Stomach (tissue), 9 donors: Measurements from ENCODE around the gene CADM2. TPM values are rescaled to one million over a fixed set of nuclear protein-coding genes. Genes with fewer than 3 reads are reported as not detected.

Source experiments
- DNase-seq, 2 donors: peaks; one replicate each; pipeline versions ENCODE4 v3.0.0 to v3.0.0-alpha.2; 2013 to 2019
- H3K27ac ChIP-seq, 5 donors: fragments of 200-600 bp in 4 of 5; sonication (generic) in 4 of 5; one replicate each; pipeline ENCODE4 v1.5.1; 2013 to 2019; ENCODE audit warnings: mild to moderate bottlenecking in 1 of 5, moderate library complexity in 1 of 5
- H3K27me3 ChIP-seq, 3 donors: fragments of 200-600 bp; sonication (generic); one replicate each; pipeline ENCODE4 v1.5.1; 2017 to 2019; ENCODE audit warnings: mixed run types in 1 of 3
- H3K36me3 ChIP-seq, 4 donors: fragments of 200-600 bp; sonication (generic); 1 replicate in 3 of 4; 2 replicates in 1 of 4; pipeline ENCODE4 v1.5.1; 2016 to 2019
- H3K4me1 ChIP-seq, 4 donors: fragments of 200-600 bp; sonication (generic); one replicate each; pipeline ENCODE4 v1.5.1; 2016 to 2019
- H3K4me3 ChIP-seq, 4 donors: fragments of 200-600 bp; sonication (generic) in 3 of 4; one replicate each; pipeline ENCODE4 v1.5.1; 2016 to 2019; ENCODE audit warnings: mild to moderate bottlenecking in 1 of 4
- H3K9me3 ChIP-seq, 4 donors: fragments of 200-600 bp; sonication (generic); one replicate each; pipeline ENCODE4 v1.5.1; 2016 to 2019
- EP300 ChIP-seq: sonication (generic); formaldehyde crosslinking; IDR thresholded peaks from one replicate; pipeline ENCODE4 v1.6.1; 2017; ENCODE audit warnings: antibody characterized with exemption
- POLR2A ChIP-seq, 4 donors: fragments of 450-650 bp; IDR thresholded peaks; one replicate each; pipeline ENCODE4 v1.6.1; 2016; ENCODE audit warnings: antibody characterized with exemption in 4 of 4, control low read depth in 2 of 4, mild to moderate bottlenecking in 1 of 4, moderate library complexity in 1 of 4
- POLR2AphosphoS5 ChIP-seq, 3 donors: sonication (generic); formaldehyde crosslinking; IDR thresholded peaks; one replicate each; pipeline ENCODE4 v1.6.1; 2016; ENCODE audit warnings: antibody characterized with exemption in 3 of 3
- WGBS, 5 donors: extraction: QIAGEN DNeasy Blood & Tissue Kit in 3 of 5; methylation state at CpG; one replicate each; pipeline versions ENCODE4 v1.1.5 to v1.1.7; 2013 to 2018; 5-methylcytosine and 5-hydroxymethylcytosine counted together
- intact Hi-C: fragments of 100-400 bp; cut with DNase I; formaldehyde crosslinking; loops from one replicate; pipeline ENCODE4 v1.15.1; 2023; ENCODE audit warnings: low total_unique reads
- polyA plus RNA-seq, 3 donors: library from polyadenylated mRNA; stranded (reverse); fragments of 200-250 nt; gene quantifications; one replicate each; pipeline ENCODE4 v1.2.3, GENCODE V29; 2013
- total RNA-seq, 5 donors: library from RNA; depleted of rRNA; stranded (reverse); fragments of >200 nt; gene quantifications; one replicate each; pipeline versions ENCODE4 v1.1.0 to v1.2.3, GENCODE V29; 2014 to 2016
- TF ChIP-seq, protein P1 (sequence below), 7 experiments: fragments of 450-650 bp in 4 of 7; fragments of 200-600 bp in 3 of 7; sonication (generic) in 3 of 7; IDR thresholded peaks; one replicate each; pipeline ENCODE4 v1.5.1; 2016 to 2019; ENCODE audit warnings: antibody characterized with exemption in 7 of 7, control low read depth in 2 of 7, mild to moderate bottlenecking in 1 of 7
- donor health status: healthy with polysubstance abuse.
- donor health status: Bipolar disorder and iron deficiency.
- donor health status: healthy.

Gene CADM2
- total and polyA plus RNA-seq, 8 donors = 0.29 to 8.1 (median 2.0) TPM; not detected in 1

DNA sequence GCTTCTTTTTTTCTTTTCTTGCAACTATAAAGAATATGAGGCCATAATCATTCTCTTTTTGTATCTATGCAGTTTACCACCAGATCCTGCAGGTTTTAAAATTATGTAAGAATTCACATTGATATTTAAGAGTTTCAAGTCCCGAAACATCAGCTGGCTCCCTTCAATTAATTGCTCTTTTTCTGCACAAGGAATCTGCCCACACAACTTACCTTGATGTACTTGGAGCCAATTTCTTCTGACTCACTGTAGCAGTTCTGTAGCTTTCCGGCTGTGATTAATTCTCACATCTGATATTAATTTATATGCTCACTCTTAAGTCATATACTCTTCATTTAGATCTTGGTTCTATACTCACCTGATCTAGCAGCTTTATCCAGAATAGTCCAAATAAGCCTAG lies 781.8 kb downstream of the CADM2 start:
- TF ChIP-seq, protein P1, sequence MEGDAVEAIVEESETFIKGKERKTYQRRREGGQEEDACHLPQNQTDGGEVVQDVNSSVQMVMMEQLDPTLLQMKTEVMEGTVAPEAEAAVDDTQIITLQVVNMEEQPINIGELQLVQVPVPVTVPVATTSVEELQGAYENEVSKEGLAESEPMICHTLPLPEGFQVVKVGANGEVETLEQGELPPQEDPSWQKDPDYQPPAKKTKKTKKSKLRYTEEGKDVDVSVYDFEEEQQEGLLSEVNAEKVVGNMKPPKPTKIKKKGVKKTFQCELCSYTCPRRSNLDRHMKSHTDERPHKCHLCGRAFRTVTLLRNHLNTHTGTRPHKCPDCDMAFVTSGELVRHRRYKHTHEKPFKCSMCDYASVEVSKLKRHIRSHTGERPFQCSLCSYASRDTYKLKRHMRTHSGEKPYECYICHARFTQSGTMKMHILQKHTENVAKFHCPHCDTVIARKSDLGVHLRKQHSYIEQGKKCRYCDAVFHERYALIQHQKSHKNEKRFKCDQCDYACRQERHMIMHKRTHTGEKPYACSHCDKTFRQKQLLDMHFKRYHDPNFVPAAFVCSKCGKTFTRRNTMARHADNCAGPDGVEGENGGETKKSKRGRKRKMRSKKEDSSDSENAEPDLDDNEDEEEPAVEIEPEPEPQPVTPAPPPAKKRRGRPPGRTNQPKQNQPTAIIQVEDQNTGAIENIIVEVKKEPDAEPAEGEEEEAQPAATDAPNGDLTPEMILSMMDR (IDR thresholded peaks at IDR 0.05) = no peak
- TF ChIP-seq EP300 (no peak), POLR2A (IDR thresholded peaks at IDR 0.05) (no peak), POLR2AphosphoS5 (IDR thresholded peaks at IDR 0.05) (no peak)
- Histone ChIP-seq H3K36me3 (no peaks in the 10 kb centered on the region), H3K27me3 (no peaks in the 10 kb centered on the region), H3K4me3 (no peak overlapping the region), H3K9me3 (no peaks in the 10 kb centered on the region), H3K4me1 (no peaks in the 10 kb centered on the region), H3K27ac (no peak overlapping the region)
- DNase-seq = no peak
- 59 to 95% (median 75%) methylated on average over 2 of the region's 2 CpGs for WGBS, 5 donors
- intact Hi-C loops = no loop called here

DNA sequence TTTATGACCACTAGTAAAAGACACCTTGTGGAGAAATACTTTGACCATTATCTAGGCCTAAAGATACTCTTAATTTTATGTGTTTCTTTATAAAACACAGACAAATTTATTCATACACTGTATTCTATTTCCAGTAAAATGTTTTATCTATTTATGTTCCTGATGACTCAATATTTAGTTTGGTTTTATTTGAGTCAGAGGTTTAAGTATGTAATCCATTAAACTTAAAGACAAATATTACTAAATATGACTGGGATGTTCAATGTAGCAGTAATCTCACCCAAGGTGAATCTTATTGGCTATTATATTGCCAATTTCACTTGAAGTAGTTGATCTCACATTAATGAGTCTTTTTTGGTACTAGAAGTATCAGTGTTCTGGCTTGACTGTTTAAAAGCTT lies 799.7 kb downstream of the CADM2 start:
- Histone ChIP-seq H3K4me1 (no peaks in the 10 kb centered on the region), H3K27me3 (no peaks in the 10 kb centered on the region), H3K27ac (no peak overlapping the region), H3K36me3 (no peaks in the 10 kb centered on the region), H3K9me3 (no peaks in the 10 kb centered on the region), H3K4me3 (no peak overlapping the region)
- no peak for TF ChIP-seq POLR2AphosphoS5 (IDR thresholded peaks at IDR 0.05)
- no peak for TF ChIP-seq POLR2A (IDR thresholded peaks at IDR 0.05)
- no peak for DNase-seq
- intact Hi-C loops = no loop called here

DNA sequence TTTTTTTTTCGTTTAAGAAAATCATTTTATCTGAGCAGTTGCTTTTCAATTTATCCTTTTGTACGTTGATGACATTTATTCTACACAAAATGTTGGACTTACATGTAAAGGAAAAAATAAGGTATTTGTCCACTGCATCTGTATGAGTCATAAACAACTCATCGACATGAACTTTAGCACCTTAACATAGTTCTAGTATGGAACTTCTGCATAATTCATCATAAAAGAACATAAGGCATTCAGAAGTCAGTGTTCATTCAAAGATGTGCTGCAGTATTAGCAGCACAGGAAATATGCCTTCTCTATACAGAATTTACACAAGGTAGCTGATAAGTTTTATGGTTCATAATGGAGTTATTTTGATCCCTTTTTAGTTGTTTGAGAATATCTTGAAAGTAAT lies 801.6 kb downstream of the CADM2 start:
- no peaks in the 10 kb centered on the region for H3K36me3 ChIP-seq
- H3K4me1 ChIP-seq = no peaks in the 10 kb centered on the region
- no peaks in the 10 kb centered on the region for H3K9me3 ChIP-seq
- TF ChIP-seq POLR2A (IDR thresholded peaks at IDR 0.05) (no peak), EP300 (no peak), POLR2AphosphoS5 (IDR thresholded peaks at IDR 0.05) (no peak)
- TF ChIP-seq, protein P1 (IDR thresholded peaks at IDR 0.05) = no peak
- no peak overlapping the region for H3K27ac ChIP-seq
- no peaks in the 10 kb centered on the region for H3K27me3 ChIP-seq
- 75 to 83% (median 77%) methylated on average over 3 of the region's 3 CpGs for WGBS, 5 donors
- no peak overlapping the region for H3K4me3 ChIP-seq
- intact Hi-C loops = no loop called here
- no peak for DNase-seq

DNA sequence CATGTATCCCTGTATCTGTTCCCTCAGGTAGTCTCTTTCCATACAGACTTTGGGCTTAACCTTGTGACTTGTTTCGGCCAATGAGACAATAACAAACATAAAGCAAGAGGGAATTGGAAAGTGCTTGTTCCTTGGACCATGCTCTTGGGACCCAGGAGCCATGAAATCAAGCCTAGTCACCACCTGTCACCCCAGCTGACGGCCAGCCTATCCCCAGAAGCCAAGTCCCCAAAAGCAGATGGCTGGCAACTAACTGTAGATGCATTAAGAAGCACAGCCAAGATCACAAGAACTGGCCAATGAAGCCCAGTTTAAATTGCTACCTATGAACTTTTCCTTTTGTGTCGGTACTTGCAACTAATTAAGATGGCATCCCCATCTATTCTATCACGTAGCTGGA lies 822.0 kb downstream of the CADM2 start:
- Histone ChIP-seq H3K27me3 (no peaks in the 10 kb centered on the region), H3K27ac (no peak overlapping the region), H3K4me1 (peaks cover 0 to 13% (median 5%) of the 10 kb centered on the region in 4 donors), H3K4me3 (no peak overlapping the region), H3K9me3 (no peaks in the 10 kb centered on the region), H3K36me3 (no peaks in the 10 kb centered on the region)
- TF ChIP-seq POLR2AphosphoS5 (IDR thresholded peaks at IDR 0.05) (no peak), EP300 (no peak), POLR2A (IDR thresholded peaks at IDR 0.05) (no peak)
- TF ChIP-seq, protein P1 (IDR thresholded peaks at IDR 0.05) = no peak
- intact Hi-C loops = no loop called here
- 75 to 92% (median 87%) methylated on average over 4 of the region's 4 CpGs for WGBS, 5 donors
- no peak for DNase-seq

DNA sequence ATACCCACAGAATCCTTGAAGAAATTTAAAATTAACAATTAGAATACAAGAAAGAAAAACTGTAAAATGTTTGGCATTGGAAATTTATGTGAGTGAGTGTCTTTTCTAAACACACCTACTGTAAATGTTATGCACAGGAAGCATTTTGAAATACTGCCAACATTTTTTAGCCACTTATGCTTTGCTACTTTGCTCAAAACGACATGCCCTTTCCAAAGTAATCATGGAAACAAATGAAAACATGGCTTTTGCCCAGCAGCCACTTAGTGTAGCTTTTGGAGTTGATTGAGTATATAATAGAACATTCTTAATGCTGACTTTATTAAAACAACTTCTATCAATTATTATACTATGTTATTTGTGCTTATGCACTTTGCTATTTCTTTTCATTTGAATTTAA lies 823.0 kb downstream of the CADM2 start:
- no peak overlapping the region for H3K4me3 ChIP-seq
- intact Hi-C loops = no loop called here
- H3K36me3 ChIP-seq = no peaks in the 10 kb centered on the region
- no peaks in the 10 kb centered on the region for H3K27me3 ChIP-seq
- no peak overlapping the region for H3K27ac ChIP-seq
- DNase-seq = peak in 1 of 2 donors; percentile 50
- no peaks in the 10 kb centered on the region for H3K9me3 ChIP-seq
- TF ChIP-seq POLR2A (IDR thresholded peaks at IDR 0.05) = no peak
- TF ChIP-seq, protein P1 (IDR thresholded peaks at IDR 0.05) = no peak
- no peak for TF ChIP-seq POLR2AphosphoS5 (IDR thresholded peaks at IDR 0.05)
- no peak for TF ChIP-seq EP300
- 0 to 4% (median 0%) methylated on average over 1 of the region's 1 CpG for WGBS, 5 donors
- peaks cover 0 to 13% (median 5%) of the 10 kb centered on the region in 4 donors for H3K4me1 ChIP-seq
